GM18526 (cell line): ENCODE results near the gene ACBD6.

Source experiments
- POLR2A ChIP-seq: IDR thresholded peaks from 3 replicates; pipeline ENCODE4 v1.6.1; 2011; ENCODE audit not compliant: insufficient read length; ENCODE audit errors: extremely low read depth

ACBD6 gene

DNA sequence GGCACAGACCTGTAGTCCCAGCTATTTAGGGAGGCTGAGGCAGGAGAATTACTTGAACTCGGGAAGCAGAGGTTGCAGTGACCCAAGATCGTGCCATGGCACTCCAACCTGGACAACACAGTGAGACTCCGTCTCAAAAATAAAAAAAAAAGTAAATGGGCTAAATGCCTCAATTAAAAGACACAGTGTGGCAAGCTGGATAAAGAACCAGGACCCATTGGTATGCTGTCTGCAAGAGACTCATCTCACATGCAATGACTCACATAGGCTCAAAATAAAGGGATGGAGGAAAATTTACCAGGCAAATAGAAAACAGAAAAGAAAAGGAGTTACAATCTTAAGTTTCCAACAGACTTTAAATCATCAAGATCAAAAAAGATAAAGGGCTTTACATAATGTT is 40.3 kb downstream of the ACBD6 start:
- no peak for TF ChIP-seq POLR2A

DNA sequence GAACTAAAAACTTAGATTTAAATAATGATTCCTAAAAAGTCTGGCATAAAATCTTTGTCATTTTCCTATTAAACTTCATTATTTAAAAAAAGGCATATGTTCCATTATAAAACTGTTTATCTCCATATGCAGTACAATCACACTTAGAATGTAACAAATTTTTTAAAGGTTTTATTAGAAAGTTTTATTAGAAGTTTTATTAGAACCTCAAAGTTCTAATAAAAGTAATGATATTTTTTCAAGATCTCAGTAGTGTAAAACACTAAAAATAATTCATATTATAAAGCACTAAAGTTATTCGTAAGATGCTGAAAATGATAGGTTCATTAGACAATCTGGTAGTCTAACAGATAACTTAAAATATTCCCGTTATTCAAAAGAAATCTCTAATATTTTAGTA is 43.6 kb downstream of the ACBD6 start:
- no peak for TF ChIP-seq POLR2A

DNA sequence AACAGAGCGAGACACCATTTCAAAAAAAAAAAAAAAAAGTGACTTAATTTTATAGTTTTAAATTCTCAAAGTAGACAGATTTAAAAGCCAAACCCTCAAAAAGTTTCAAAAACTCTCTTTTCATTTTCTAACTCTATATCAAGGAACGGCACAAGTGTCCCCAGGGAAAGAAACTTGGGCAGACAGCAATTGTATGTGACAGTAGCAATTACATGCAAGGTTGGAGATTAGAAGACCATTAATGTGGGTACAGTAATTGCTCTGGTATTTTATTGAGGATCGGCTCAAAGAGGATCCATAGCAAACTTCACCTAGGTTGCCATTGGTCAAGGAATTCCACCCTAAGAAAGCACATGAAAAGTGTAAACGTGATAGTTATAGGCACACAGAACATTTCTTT is 46.2 kb downstream of the ACBD6 start:
- no peak for TF ChIP-seq POLR2A

DNA sequence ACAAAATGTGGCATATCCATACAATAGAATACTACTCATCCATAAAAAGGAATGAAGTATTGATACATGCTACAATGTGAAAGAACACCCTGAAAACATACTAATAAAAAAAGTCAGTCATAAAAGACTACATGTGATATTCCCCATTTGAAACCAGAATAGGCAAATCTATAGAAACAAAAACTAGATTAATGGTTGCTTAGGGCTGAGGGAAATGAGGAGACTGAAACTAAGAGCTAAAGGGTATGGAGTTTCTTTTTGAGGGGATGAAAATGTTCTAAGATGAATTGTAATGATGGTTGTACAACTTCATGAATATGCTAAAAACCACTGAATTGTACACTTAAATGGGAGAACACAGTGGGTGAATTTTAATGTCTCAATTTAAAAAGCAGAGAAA is 50.9 kb downstream of the ACBD6 start:
- TF ChIP-seq POLR2A = no peak

DNA sequence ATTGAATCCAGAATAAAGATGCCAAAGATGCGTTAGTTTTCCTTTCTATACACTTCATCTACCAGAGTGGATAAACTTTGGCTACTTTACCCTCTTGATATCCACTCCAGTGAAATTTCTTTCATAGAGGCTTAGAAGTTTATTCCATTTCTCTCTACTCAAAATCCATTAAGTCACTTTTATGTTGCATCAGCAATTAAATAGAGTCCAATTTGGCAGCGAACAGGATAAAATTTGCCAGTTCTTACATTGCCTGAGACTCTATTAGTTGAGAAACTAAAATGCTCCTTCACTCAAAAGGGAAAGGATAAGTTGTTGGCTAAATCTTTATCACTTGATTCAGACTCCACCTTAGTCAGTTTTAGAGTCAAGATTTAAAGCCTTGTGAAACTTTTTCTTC is 57.9 kb downstream of the ACBD6 start:
- no peak for TF ChIP-seq POLR2A

DNA sequence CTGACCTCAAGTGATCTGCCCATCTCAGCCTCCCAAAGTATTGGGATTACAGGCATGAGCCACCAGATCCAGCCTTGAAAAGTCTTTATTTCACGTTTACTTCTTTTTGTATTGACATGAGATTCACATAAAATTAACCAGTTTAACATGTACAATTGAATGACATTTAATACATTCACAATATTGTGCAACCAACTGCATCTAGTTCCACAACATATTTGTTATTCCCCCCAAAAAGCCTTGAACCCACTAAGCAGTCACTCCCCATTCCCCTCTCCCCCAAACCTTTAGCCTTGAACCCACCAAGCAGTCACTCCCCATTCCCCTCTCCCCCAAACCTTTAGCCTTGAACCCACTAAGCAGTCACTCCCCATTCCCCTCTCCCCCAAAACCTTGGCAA is 62.0 kb downstream of the ACBD6 start:
- TF ChIP-seq POLR2A = no peak

DNA sequence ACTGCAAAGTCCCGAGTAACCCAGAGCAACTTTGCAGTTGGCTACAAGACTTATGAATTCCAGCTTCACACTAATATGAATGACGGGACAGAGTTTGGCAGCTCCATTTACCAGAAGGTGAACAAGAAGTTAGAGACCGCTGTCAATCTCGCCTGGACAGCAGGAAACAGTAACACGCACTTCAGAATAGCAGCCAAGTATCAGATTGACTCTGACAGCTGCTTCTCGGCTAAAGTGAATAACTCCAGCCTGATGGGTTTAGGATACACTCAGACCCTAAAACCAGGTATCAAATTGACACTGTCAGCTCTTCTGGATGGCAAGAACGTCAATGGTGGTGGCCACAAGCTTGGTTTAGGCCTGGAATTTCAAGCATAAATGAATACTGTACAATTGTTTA is 66.8 kb downstream of the ACBD6 start:
- no peak for TF ChIP-seq POLR2A

DNA sequence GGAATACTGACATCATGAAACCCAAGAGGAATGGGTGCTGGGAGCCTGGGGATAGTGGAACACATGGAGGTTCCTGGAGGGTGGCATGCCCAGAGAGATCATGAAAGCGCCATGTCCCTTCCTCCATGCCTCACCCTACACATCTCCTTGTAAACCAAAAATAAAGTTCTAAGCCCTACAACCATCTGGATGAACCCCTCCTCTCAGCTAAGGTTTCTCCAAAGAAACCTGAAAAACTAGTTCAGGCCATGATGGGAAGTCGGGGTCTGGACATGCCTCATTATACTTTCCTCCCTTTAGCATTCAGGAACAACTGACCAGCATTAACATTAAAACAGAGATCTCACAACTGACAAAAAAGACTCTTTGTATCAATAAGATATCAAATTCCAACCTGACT is 68.5 kb downstream of the ACBD6 start:
- TF ChIP-seq POLR2A = no peak

DNA sequence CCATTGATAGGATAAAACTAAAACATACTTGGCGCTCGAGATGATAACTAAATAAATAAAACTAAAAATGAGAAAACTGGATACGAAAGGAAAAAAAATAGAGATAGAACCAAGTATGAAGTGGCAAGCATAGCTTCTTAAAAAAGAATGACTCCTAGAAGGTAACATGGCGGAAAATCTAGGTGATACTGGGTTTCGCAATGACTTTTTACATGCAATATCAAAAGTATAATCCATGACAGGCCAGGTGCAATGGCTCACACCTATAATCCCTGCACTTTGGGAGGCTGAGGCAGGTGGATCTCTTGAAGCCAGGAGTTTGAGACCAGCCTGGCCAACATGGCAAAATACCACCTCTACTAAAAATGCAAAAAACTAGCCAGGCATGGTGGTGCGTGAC is 70.7 kb downstream of the ACBD6 start:
- no peak for TF ChIP-seq POLR2A

DNA sequence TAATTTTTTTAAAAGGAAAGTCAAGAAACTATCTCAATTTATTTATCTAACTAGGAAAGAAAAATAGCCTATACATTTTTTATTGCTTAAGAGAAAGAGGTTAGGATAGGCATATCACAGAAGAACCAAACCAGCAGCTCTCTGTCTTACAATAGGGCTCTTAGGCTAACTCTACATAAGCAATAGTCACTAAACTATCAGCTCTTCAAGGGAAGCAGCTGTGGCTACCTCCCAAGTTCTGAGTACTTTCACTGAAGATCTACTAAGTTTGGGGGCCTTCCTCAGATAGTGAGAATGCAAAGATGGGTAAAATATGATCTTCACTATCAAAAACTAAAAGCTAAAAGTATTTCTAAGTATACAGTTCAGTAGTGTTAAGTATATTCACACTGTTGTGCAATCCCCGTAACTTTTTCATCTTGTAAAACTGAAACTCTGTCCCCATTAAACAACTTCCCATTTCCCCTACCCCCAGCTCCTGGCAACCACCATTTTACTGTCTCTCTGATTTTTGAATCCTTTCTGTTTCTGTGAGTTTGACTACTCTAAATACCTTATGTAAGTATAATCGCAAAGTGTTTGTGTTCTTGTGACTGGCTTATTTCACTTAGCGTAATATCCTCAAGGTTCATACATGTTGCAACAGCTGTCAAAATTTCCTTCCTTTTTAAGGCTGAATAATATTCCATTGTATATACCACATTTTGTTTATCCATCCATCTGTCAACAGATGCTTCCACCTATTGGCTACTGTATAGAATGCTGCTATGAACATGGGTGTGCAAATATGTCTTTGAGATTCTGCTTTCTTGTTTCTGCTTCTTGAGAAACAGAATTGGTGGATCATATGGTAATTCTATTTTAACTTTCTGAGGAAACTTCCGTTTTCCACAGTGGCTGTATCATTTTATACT is 73.3 kb downstream of the ACBD6 start:
- TF ChIP-seq POLR2A = no peak

DNA sequence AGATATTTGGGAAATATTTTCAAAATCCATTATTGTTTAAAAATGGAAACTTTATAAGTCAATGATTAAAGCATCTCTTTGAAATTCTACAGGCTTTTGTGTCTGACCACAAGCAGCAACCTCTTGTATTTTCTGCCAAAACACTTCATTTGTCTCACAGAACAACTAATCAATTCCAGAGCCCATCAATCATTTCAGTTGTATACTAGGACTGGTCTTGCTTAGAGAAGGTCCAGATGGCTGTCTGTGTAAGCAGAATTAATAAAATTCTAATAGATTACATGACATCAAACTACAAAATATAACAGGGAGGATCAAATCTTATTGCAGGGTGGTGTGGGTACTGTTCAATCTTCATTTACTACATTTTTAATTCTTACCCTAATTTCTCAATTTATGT is 76.4 kb downstream of the ACBD6 start:
- no peak for TF ChIP-seq POLR2A

DNA sequence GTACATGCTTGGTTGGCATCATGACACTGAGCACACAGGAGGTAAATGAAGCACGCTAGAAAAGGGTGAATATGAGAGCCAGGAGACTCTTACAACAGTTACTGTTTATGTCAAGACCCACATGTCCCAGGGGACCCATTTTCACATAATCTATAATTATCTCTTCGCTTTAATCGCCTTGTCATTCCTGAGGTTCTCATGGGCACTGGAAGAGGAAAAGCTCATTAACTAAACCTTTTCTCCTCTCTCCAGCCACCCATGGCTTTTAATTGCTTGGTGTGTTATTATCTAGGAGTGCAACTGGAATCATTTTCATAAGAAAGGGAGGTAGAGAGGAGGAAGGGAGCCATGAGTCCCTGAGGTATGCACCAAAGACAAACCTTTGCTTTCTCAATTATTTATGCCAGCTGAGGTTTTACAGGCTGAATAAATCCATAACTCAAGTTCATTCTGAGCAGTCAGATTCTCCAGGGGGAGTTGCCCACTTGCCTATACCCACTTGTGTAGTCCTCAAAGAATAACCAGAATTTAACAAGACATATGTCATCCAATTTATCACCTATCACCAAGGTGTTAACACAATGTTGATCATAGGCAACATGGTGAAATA is 77.4 kb downstream of the ACBD6 start:
- TF ChIP-seq POLR2A = no peak

DNA sequence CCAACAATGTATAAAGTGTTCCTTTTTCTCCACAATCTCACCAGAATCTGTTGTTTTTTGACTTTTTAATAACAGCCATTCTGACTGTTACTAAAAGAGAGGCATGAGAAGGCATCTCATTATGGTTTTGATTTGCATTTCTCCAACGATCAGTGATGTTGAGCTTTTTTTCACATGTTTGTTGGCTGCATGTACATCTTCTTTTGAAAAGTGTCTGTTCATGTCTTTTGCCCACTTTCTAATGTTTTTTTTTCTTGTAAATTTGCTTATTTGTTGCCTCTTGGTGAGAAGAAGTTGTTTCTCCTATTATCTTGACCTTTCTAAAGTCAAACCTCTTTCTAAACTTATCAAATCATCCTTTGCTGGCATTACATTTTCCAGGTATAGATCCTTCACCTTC is 80.8 kb downstream of the ACBD6 start:
- no peak for TF ChIP-seq POLR2A

DNA sequence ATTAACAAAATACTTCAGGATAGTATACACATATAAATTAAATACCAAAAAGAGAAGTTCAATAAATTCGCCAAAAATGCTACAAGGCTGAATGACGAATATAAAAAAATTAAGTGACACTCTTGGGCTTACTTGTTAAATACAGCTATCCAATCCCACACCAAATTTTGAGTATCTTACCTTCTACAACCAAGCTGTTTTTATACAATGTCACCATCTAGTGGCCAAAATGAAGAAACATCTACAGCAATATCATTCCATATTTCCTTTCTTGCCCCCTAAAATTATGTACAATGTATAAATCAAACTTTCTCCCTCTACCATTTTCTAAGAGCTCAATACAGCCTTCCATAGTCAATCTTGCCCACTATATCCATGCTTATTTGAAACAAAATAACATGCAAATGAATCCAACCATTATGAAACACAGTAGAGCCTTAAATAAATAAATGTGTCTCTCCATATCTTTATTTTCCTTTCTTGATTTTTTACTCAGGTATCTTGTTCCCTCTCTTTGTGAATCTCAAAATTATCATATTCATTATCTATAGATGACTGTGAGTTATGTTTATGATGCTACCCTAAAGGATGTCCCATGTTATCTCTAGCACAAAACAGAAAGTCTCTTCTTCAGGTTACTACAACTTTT is 86.3 kb downstream of the ACBD6 start:
- TF ChIP-seq POLR2A = no peak

DNA sequence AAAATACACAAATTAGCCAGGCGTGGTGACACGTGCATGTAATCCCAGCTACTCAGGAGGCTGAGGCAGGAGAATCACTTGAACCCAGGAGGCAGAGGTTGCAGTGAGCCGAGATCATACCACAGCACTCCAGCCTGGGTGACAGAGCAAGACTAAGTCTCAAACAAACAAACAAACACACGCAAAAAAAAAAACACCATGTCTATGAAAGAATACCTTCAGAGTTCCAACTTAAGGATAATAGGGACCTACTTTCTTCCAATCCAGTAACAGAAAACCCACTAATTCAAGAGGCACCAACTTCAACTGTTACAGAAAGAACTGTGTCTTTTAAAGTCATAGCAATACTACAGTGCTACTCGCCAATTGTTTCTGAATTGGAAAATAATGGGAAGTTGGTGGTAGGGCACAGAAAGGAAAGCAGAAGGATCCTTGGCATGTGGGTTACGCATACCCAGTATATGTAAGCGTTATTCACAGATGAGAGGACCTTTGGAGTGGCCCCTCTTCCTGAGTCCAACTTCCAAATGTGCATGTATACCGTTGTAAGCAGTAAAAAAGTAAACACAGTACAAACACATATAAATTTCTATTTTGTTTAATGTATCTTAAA is 87.0 kb downstream of the ACBD6 start:
- no peak for TF ChIP-seq POLR2A

DNA sequence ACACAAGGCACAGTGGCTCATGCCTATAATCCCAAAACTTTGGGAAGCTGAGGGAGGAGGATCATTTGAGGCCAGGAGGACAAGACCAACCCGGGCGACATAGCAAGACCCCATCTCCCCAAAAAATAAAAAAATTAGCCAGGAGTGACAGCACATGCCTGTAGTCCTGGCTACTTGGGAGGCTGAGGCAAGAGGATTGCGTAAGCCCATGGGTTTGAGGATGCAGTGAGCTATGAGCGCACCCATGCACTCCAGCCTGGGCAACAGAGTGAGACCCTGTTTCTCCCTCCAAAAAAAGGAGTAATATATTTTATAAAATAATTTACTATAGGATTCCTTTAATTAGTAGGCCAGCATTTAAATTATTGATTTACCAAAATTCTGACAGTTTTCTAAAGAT is 89.8 kb downstream of the ACBD6 start:
- no peak for TF ChIP-seq POLR2A

DNA sequence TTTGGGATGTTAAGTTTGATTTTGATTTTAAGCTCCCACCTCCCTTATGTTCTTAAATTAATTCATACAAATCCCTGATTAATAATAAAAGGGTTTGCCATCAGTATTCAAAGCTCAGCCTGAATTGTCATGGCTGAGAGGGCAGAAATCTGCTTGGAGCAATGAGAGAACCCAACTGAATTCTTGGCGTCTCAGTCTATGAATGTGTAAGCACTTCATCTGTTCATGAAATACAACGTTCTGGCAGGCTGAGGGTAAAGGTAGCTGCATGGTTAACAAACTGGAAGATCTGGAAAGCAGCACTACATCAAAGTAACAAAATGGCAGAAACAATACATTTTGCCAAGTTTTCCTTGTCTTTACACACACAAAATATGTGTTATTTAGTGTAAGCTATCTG is 95.3 kb downstream of the ACBD6 start:
- no peak for TF ChIP-seq POLR2A

DNA sequence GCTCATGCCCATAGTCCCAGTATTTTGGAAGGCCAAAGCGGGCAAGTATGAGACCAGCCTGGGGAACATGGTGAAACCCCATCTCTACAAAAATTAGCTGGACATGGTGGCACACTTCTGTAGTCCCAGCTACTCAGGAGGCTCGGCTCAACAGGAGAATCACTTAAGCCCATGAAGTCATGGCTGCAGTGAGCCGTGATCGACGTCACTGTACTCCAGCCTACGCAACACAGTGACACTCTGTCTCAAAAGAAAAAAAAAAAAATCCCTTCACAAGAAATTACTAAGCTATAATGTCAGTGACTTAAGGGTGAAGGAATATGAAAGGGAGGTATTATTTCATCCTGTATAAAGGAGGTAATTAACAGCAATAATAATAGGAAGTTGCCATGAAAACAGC is 99.8 kb downstream of the ACBD6 start:
- no peak for TF ChIP-seq POLR2A
